ENCODE results near the gene CDH2.

CDH2 gene

GRCh38 chr18:28127763-28128658 lies 48.9 kb downstream of the CDH2 start:
- no peak for DNase-seq (ENCODE audit: low read depth, low spot score)

GRCh38 chr18:28127228-28127627 lies 49.7 kb downstream of the CDH2 start:
- DNase-seq (ENCODE audit: low read depth, low spot score), result no peak

GRCh38 chr18:28126768-28127167 lies 50.2 kb downstream of the CDH2 start:
- DNase-seq (ENCODE audit: low read depth, low spot score), result no peak

- no peak for DNase-seq (ENCODE audit: low read depth, low spot score)
Observed at GRCh38 chr18:28125051-28125450, 51.9 kb downstream of the CDH2 start.

GRCh38 chr18:28124131-28125029 lies 52.5 kb downstream of the CDH2 start:
- no peak for DNase-seq (ENCODE audit: low read depth, low spot score)

GRCh38 chr18:28123401-28124030 lies 53.4 kb downstream of the CDH2 start:
- DNase-seq (ENCODE audit: low read depth, low spot score), result no peak

GRCh38 chr18:28120828-28121515 lies 56.0 kb downstream of the CDH2 start:
- DNase-seq (ENCODE audit: low read depth, low spot score), result no peak

GRCh38 chr18:28116461-28116860 lies 60.5 kb downstream of the CDH2 start:
- no peak for DNase-seq (ENCODE audit: low read depth, low spot score)

GRCh38 chr18:28115149-28115550 lies 61.8 kb downstream of the CDH2 start:
- DNase-seq (ENCODE audit: low read depth, low spot score), result peak; percentile 74

- DNase-seq (ENCODE audit: low read depth, low spot score), result no peak
Observed at GRCh38 chr18:28114472-28114871, 62.5 kb downstream of the CDH2 start.

- DNase-seq (ENCODE audit: low read depth, low spot score), result no peak
Observed at GRCh38 chr18:28113271-28114029, 63.5 kb downstream of the CDH2 start.

- DNase-seq (ENCODE audit: low read depth, low spot score), result no peak
Observed at GRCh38 chr18:28112056-28112470, 64.9 kb downstream of the CDH2 start.

- DNase-seq (ENCODE audit: low read depth, low spot score), result peak; percentile 27
Observed at GRCh38 chr18:28110924-28111323, 66.0 kb downstream of the CDH2 start.

- no peak for DNase-seq (ENCODE audit: low read depth, low spot score)
Observed at GRCh38 chr18:28109781-28110560, 67.0 kb downstream of the CDH2 start.

GRCh38 chr18:28108814-28109213 lies 68.1 kb downstream of the CDH2 start:
- DNase-seq (ENCODE audit: low read depth, low spot score), result no peak

- DNase-seq (ENCODE audit: low read depth, low spot score), result no peak
Observed at GRCh38 chr18:28108254-28108653, 68.7 kb downstream of the CDH2 start.

GRCh38 chr18:28099237-28099636 lies 77.7 kb downstream of the CDH2 start:
- no peak for DNase-seq (ENCODE audit: low read depth, low spot score)

GRCh38 chr18:28095631-28096030 lies 81.3 kb downstream of the CDH2 start:
- DNase-seq (ENCODE audit: low read depth, low spot score), result no peak

GRCh38 chr18:28095041-28095440 lies 81.9 kb downstream of the CDH2 start:
- DNase-seq (ENCODE audit: low read depth, low spot score), result no peak

GRCh38 chr18:28091197-28091596 lies 85.7 kb downstream of the CDH2 start:
- no peak for DNase-seq (ENCODE audit: low read depth, low spot score)
